Ishikawa (cell line): ENCODE data around the gene EFNA5.

Source experiments
- CEBPB ChIP-seq: IDR thresholded peaks from 2 replicates; pipeline ENCODE4 v1.6.1; 2012
- CREB1 ChIP-seq: IDR thresholded peaks from 2 replicates; pipeline ENCODE4 v1.6.1; 2012; ENCODE audit warnings: low read depth
- EGR1 ChIP-seq: IDR thresholded peaks from 2 replicates; pipeline ENCODE4 v1.6.1; 2012
- EP300 ChIP-seq: IDR thresholded peaks from 2 replicates; pipeline ENCODE4 v1.6.1; 2012; ENCODE audit warnings: borderline replicate concordance
- FOXM1 ChIP-seq: IDR thresholded peaks from 2 replicates; pipeline ENCODE4 v1.6.1; 2012; ENCODE audit warnings: low read depth, borderline replicate concordance
- NFIC ChIP-seq: IDR thresholded peaks from 2 replicates; pipeline ENCODE4 v1.6.1; 2012
- RAD21 ChIP-seq: IDR thresholded peaks from 2 replicates; pipeline ENCODE4 v1.6.1; 2012; ENCODE audit warnings: low read depth
- TAF1 ChIP-seq: IDR thresholded peaks from 2 replicates; pipeline ENCODE4 v1.6.1; 2012; ENCODE audit warnings: low read depth, mild to moderate bottlenecking
- TCF12 ChIP-seq: IDR thresholded peaks from 2 replicates; pipeline ENCODE4 v1.6.1; 2012; ENCODE audit warnings: low read depth
- TEAD4 ChIP-seq: IDR thresholded peaks from 2 replicates; pipeline ENCODE4 v1.6.1; 2012
- YY1 ChIP-seq: IDR thresholded peaks from 2 replicates; pipeline ENCODE4 v1.6.1; 2012; ENCODE audit warnings: low read depth
- ZBTB7A ChIP-seq: IDR thresholded peaks from 2 replicates; pipeline ENCODE4 v1.6.1; 2012; ENCODE audit warnings: low read depth
- TF ChIP-seq, protein P1 (sequence below): IDR thresholded peaks from 2 replicates; pipeline ENCODE4 v1.6.1; 2012
- TF ChIP-seq, protein P2 (sequence below): IDR thresholded peaks from 2 replicates; pipeline ENCODE4 v1.6.1; 2012
- TF ChIP-seq, protein P3 (sequence below): IDR thresholded peaks from 2 replicates; pipeline ENCODE4 v1.6.1; 2012; ENCODE audit warnings: low read depth, mild to moderate bottlenecking

Gene EFNA5

GRCh38 chr5:107607671-107608345 lies 62.9 kb downstream of the EFNA5 start:
- TF ChIP-seq RAD21 (no peak), EP300 (no peak), TAF1 (no peak), CEBPB (no peak), CREB1 (no peak)
- TF ChIP-seq, protein P1, sequence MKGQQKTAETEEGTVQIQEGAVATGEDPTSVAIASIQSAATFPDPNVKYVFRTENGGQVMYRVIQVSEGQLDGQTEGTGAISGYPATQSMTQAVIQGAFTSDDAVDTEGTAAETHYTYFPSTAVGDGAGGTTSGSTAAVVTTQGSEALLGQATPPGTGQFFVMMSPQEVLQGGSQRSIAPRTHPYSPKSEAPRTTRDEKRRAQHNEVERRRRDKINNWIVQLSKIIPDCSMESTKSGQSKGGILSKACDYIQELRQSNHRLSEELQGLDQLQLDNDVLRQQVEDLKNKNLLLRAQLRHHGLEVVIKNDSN: no peak

DNA sequence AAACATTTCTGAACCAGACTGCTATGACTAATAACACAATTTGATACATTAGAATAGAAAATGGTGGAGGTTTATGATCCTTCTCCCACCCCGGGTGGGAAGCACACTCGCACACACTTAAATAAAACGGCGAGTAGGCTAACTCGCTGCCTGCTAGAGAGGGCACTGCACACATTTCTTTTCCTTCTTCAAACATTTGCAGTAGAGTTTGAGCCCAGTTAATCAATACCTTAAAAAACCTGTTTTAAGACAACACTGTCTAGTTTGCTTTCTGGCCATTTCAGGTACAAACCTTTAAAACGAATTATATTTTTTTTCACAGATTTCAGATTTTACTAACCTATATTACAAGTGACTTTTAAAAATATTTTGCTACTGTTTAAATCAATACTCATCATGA lies 63.5 kb downstream of the EFNA5 start:
- TF ChIP-seq CEBPB: no peak
- TF ChIP-seq, protein P1: no peak
- TF ChIP-seq TCF12: no peak
- TF ChIP-seq FOXM1: no peak
- TF ChIP-seq CREB1: no peak
- no peak for TF ChIP-seq EP300
- TF ChIP-seq NFIC: no peak
- TF ChIP-seq, protein P2, sequence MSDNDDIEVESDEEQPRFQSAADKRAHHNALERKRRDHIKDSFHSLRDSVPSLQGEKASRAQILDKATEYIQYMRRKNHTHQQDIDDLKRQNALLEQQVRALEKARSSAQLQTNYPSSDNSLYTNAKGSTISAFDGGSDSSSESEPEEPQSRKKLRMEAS: no peak
- TF ChIP-seq, protein P3, sequence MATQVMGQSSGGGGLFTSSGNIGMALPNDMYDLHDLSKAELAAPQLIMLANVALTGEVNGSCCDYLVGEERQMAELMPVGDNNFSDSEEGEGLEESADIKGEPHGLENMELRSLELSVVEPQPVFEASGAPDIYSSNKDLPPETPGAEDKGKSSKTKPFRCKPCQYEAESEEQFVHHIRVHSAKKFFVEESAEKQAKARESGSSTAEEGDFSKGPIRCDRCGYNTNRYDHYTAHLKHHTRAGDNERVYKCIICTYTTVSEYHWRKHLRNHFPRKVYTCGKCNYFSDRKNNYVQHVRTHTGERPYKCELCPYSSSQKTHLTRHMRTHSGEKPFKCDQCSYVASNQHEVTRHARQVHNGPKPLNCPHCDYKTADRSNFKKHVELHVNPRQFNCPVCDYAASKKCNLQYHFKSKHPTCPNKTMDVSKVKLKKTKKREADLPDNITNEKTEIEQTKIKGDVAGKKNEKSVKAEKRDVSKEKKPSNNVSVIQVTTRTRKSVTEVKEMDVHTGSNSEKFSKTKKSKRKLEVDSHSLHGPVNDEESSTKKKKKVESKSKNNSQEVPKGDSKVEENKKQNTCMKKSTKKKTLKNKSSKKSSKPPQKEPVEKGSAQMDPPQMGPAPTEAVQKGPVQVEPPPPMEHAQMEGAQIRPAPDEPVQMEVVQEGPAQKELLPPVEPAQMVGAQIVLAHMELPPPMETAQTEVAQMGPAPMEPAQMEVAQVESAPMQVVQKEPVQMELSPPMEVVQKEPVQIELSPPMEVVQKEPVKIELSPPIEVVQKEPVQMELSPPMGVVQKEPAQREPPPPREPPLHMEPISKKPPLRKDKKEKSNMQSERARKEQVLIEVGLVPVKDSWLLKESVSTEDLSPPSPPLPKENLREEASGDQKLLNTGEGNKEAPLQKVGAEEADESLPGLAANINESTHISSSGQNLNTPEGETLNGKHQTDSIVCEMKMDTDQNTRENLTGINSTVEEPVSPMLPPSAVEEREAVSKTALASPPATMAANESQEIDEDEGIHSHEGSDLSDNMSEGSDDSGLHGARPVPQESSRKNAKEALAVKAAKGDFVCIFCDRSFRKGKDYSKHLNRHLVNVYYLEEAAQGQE: no peak
- TF ChIP-seq YY1: no peak
- TF ChIP-seq TAF1: no peak

DNA sequence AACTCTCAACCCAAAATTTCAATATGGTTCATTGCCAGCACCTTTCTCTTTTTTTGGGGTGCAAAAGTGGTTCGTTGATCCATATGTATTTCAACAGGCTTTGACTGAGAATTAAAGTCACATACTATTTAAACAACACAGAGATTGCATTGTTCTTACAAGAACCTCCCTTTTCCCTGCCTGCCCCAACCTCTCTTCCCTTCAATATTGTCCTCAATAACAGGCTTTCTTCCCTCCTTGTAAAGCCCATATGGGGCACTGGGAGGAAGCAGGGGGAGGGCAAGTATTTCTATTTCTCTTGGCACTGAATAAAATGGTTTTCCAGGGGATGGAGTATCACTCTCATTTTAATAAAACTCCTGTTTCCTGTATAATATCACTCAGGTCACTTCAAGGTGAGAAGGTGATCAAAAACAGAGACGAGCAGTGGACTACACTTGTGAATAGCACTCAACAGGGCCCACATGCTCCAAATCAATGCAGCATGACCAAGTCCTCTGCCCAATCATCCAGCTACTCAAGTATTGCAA lies 65.1 kb downstream of the EFNA5 start:
- TF ChIP-seq TAF1: no peak
- TF ChIP-seq CEBPB: no peak
- no peak for TF ChIP-seq EP300
- no peak for TF ChIP-seq RAD21
- no peak for TF ChIP-seq TCF12
- TF ChIP-seq, protein P1: no peak
- TF ChIP-seq NFIC: no peak
- TF ChIP-seq, protein P2: no peak
- TF ChIP-seq TEAD4: no peak
- TF ChIP-seq, protein P3: no peak
- TF ChIP-seq YY1: no peak
- TF ChIP-seq EGR1: no peak
- TF ChIP-seq ZBTB7A: no peak
- TF ChIP-seq CREB1: no peak
- no peak for TF ChIP-seq FOXM1

GRCh38 chr5:107604990-107605389 lies 65.7 kb downstream of the EFNA5 start:
- no peak for TF ChIP-seq ZBTB7A
- no peak for TF ChIP-seq EP300
- no peak for TF ChIP-seq TAF1
- no peak for TF ChIP-seq FOXM1
- no peak for TF ChIP-seq YY1
- TF ChIP-seq, protein P2: no peak
- TF ChIP-seq CREB1: no peak
- no peak for TF ChIP-seq CEBPB
- TF ChIP-seq TCF12: no peak
- TF ChIP-seq RAD21: no peak
- TF ChIP-seq, protein P1: no peak
- no peak for TF ChIP-seq EGR1
- TF ChIP-seq, protein P3: no peak
- TF ChIP-seq NFIC: no peak
- no peak for TF ChIP-seq TEAD4
